Bronchial epithelial cell (primary cell): ENCODE measurements around the gene TMEM150B. TPM values are rescaled to one million over a fixed set of nuclear protein-coding genes. Genes with fewer than 3 reads are reported as not detected.

Experiments
- DNase-seq: peaks from one replicate; pipeline ENCODE4 v3.0.0-alpha.2; 2010; ENCODE audit warnings: low read depth
- FAIRE-seq: peaks from 2 replicates; lab custom pipeline; 2011; peaks lifted over from hg19 to GRCh38; lab: Jason Lieb, UNC
- H3K27me3 ChIP-seq: 2 replicates; pipeline ENCODE4 v1.5.1; 2011; ENCODE audit warnings: low read length; ENCODE audit not compliant: control insufficient read depth, insufficient read depth
- H3K36me3 ChIP-seq: 2 replicates; pipeline ENCODE4 v1.5.1; 2011; ENCODE audit warnings: low read length; ENCODE audit not compliant: control insufficient read depth, insufficient read depth
- H3K4me3 ChIP-seq: 2 replicates; pipeline ENCODE4 v1.5.1; 2011; ENCODE audit warnings: mild to moderate bottlenecking, low read depth, low read length, control low read depth
- CTCF ChIP-seq: IDR thresholded peaks from 2 replicates; pipeline ENCODE4 v1.5.1; 2011; ENCODE audit warnings: mild to moderate bottlenecking, moderate library complexity, low read length, control low read depth, inconsistent platforms; ENCODE audit not compliant: insufficient read depth, severe bottlenecking
- total RNA-seq: library from RNA; depleted of rRNA; stranded (reverse); fragments of >200 nt; gene quantifications from 2 replicates; pipeline ENCODE4 v1.2.1, GENCODE V29; 2014

Gene TMEM150B
- total RNA-seq, 1 donor from 2014 or later = not detected

DNA sequence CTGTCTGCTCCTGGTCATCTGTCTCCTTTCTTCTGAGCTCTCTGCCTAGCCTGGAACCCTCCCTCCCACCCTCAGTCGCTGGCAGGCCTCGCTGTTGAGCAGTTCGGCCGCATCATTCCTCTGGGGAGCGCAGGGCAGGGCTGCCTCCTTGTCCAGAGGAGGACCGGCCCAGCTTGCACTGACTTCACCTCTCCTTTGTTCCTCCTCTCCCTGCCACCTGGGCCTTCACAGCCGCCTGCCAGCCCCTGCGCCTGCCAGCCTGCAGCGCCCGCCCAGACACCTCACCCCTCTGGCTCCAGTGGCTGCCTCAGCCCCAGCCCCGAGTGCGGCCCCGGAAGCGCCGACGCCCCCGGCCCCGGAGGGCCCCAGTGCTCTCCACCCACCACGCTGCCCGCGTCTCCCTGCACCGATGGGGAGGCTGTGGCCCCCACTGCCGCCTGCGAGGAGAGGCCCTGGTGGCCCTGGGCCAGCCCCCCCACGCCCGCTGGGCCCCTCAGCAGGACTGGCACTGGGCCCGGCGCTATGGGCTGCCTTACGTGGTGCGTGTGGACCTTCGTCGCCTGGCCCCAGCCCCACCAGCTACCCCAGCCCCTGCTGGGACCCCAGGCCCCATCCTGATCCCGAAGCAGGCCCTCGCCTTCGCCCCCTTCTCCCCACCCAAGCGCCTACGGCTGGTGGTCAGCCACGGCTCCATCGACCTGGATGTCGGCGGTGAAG is 21.7 kb upstream of the TMEM150B start:
- Histone ChIP-seq H3K36me3 (peaks cover 20% of the 10 kb centered on the region), H3K4me3 (no peak overlapping the region), H3K27me3 (no peaks in the 10 kb centered on the region)
- DNase-seq (no peak), FAIRE-seq (no peak)
- TF ChIP-seq CTCF = no peak

- Histone ChIP-seq H3K36me3 (peaks cover 22% of the 10 kb centered on the region), H3K4me3 (no peak overlapping the region), H3K27me3 (no peaks in the 10 kb centered on the region)
- no peak for FAIRE-seq
- no peak for DNase-seq
- no peak for TF ChIP-seq CTCF
Measured at GRCh38 chr19:55345818-55346724, 20.9 kb upstream of the TMEM150B start.

DNA sequence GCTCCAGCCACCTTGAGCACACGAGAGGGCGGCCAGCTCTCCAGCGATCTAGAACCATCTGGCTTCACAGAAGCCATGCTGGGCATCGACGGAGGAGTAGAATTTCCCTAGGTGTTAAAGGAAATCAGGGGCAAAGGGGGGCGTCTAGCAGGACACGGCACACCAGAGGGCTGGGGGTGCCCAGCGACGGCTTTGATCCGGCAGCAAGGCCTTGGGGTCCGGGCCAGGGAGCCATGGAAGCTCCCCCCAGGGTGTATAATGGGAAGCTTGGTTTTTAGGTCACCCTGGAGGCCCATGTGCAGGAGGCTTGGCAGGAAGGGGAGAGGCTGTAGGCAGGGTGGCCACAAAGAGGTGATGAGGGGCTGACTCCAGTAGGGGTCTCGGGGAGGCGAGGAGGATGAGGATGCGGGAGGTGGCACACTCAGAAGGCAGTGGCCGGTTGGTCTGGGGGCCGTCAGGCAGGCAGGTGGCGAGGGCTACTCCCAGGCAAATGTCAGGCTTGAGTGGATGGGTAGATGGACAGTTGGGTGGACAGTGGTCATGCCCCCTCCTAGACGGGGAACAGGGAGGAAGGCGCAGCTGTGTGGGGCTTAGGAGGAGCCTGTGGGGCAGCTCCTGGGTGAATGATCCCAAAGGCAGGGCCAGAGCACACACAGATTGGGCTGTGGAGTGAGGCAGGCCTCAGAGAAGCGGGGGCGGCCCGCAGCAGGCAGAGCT is 20.1 kb upstream of the TMEM150B start:
- Histone ChIP-seq H3K36me3 (peaks cover 22% of the 10 kb centered on the region), H3K27me3 (no peaks in the 10 kb centered on the region), H3K4me3 (no peak overlapping the region)
- DNase-seq (no peak), FAIRE-seq (no peak)
- no peak for TF ChIP-seq CTCF

- H3K36me3 ChIP-seq = peaks cover 22% of the 10 kb centered on the region
- FAIRE-seq (no peak), DNase-seq (peak; percentile 43)
- no peak overlapping the region for H3K4me3 ChIP-seq
- no peak for TF ChIP-seq CTCF
- H3K27me3 ChIP-seq = no peaks in the 10 kb centered on the region
Measured at GRCh38 chr19:55344444-55344843, 19.3 kb upstream of the TMEM150B start.

DNA sequence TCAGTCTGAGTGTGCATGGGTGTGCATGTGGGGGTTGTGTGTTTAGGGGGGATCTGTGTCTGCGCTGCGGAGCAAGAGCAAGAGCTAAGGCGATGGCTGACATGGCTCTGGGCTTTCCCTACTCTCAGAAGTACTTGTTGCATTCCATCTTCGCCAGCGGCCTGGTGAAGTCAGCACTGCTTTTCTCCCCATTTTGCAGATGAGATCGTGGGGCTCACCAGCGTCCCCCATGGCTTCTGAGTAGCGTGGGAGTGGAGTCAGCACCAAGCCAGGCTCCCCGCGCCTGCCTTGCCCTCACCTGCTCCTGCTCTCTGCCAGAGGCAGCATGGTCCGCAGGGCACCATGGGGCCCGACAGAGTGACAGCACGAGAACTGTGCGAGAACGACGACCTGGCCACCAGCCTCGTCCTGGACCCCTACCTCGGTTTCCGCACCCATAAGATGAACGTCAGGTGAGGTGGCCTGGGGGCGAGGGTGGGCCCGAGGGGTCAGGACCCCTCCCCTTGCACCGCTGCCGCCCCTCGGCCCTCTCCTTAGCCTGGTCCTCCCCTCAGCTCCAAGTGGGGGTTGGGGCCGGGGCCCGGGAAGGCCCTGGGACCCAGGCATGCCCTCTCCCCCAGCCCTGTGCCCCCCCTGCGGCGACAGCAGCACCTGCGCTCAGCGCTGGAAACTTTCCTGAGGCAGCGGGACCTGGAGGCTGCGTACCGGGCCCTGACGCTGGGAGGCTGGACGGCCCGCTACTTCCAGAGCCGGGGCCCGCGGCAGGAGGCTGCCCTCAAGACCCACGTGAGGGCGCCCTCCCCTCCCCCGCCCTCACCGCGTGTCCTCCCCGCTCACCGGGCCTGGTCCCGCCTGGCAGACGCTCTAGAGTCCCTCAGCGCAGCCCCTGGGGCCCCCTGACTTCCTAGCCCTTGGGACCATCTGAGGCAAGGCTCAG is 16.7 kb upstream of the TMEM150B start:
- Histone ChIP-seq H3K36me3 (peaks cover 18% of the 10 kb centered on the region), H3K4me3 (no peak overlapping the region), H3K27me3 (no peaks in the 10 kb centered on the region)
- no peak for TF ChIP-seq CTCF
- no peak for DNase-seq
- peak; percentile 40 for FAIRE-seq
